Cerebellar nuclear complex (tissue), 1 donor: ENCODE measurements around the gene RBM28.
A peak's percentile ranks its signal among the peaks of the same experiment; 100 is the strongest.
"Not testable (repeated sequence)": the region's sequence is repeated elsewhere in the genome, so short reads cannot be mapped to it uniquely, and the experiment has no call there.

ENCODE experiments used
- DNase-seq, 2 experiments: peaks; one replicate each; lab custom pipeline; 2025; lab: John Stamatoyannopoulos, UW

The RBM28 gene

DNA sequence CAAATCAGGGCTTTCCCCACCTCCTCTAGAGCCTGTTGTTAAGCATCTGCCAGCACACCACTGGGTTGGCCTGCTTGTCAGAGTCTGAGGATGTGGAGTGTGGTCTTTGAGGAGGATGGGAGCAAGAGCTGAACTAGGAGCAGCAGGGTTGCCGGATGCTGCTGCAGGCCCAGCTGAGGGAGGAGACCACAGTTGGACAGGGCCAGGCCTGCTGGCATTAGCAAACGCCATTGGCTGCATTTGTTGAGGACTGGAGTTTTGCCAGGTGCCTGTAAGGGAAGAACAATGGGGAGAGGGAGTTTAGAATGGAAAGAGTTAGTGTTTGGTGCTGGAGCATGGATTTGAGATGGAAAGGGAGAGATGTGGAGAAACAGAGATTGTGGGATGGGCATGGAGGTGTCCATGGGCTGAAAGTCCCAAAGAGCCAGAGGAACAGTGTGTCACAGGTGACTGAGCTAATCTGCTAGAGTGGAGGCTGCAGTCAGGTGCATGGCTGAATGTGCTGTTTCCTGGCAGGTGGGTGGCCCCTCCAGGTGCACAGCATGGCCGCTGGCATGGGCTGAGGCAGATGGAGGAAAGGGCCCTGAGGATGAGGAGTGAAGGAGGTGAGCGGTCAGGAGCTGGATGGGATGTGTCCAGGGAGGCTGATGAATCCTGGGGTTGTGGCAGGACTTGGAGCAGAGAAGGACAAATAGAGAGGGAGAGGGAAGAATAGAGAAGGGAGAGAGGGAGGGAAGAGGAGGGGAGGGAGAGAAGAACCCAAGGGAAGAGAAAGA, 61.9 kb downstream of the RBM28 start:
- no peak for DNase-seq

DNA sequence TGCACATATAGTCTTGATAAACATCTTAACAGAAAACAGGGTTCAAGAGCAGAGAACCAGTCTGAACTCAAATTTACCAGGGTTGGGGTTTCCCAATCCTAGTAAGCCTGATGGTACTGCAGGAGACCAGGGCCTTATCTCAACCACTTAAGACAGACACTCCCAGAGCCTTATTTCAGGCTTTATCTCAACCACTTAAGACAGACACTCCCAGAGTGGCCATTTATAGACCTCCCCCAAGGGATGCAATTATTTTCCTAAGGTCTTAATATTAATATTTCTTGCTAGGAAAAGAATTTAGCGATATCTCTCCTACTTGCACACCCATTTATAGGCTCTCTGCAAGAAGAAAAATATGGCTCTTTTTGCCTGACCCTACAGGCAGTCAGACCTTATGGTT, 63.3 kb downstream of the RBM28 start:
- not testable (repeated sequence) for DNase-seq

DNA sequence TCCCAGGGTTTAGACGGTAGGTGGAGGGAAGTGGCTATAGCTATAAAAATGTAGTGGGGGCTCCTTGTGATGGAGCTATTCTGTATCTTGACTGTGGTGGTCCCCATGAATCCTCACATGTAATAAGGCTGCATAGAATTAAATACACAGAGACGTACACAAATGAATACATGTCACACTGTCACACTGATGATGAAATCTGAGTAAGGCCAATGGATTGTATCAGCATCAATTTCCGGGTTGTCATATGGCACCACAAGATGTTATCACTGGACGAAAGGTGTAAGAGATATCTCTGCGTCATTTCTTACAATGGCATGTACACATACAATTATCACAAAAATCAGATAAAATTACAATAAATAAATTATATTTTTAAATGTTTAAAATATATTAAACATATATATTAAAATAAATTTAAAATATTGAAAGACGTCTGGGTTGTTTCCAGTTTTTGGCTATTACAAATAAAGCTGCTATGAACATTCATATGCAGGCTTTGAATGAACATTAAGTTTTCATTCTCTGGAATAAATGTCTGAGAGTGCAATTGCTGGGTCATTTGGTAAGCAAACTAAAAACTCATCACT, 64.5 kb downstream of the RBM28 start:
- DNase-seq, result no peak

DNA sequence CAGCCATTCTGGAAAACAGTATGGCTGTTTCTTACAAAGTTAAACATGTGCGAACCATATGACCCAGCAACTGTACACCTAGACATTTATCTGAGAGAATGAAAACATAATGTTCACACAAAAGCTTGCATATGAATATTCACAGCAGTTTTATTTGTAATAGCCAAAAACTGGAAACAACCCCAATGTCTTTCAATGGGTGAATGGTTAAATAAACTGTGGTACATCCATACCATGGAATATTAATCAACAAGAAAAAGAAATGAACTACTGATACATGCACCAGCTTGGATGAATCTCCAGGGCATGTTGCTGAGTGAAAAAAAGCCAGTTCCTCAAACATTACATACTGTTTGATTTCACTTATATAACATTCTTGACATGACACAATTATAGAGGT, 65.3 kb downstream of the RBM28 start:
- no peak for DNase-seq

GRCh38 chr7:128275681-128276080, 68.0 kb downstream of the RBM28 start:
- DNase-seq, result no peak

- no peak for DNase-seq
These were observed 68.7 kb downstream of the RBM28 start for GRCh38 chr7:128274884-128275603.

- no peak for DNase-seq
These were observed 69.3 kb downstream of the RBM28 start for GRCh38 chr7:128274246-128274883.

- no peak for DNase-seq
These were observed 71.7 kb downstream of the RBM28 start for GRCh38 chr7:128271942-128272481.

GRCh38 chr7:128271471-128271941, 72.2 kb downstream of the RBM28 start:
- no peak for DNase-seq

DNA sequence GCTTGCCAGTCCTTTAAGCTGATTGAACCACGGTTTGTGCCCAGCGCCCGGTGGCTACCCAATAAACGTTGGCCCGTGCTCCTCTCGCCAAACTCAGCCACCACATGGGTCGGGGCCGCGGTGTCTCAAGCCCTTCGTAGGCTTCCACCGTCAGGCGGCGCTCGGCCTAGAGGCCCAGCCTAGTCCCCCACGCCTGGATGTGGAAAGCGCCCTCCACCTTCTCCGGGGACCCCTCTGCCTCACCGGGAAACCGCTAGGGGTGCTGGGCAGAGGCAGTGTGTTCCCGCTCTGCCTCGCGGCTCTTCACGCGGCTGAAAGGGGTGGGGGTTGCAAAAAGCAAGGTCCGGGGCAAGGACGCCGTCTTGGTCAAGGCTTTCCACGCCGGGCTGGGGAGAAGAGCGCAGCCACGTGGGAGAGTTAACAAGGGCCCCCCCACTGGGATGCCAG, 72.9 kb downstream of the RBM28 start:
- no peak for DNase-seq

- DNase-seq, result no peak
These were observed 75.5 kb downstream of the RBM28 start for GRCh38 chr7:128268233-128268632.

GRCh38 chr7:128267595-128267924, 76.1 kb downstream of the RBM28 start:
- peak; percentile 41 to 47 for DNase-seq

DNA sequence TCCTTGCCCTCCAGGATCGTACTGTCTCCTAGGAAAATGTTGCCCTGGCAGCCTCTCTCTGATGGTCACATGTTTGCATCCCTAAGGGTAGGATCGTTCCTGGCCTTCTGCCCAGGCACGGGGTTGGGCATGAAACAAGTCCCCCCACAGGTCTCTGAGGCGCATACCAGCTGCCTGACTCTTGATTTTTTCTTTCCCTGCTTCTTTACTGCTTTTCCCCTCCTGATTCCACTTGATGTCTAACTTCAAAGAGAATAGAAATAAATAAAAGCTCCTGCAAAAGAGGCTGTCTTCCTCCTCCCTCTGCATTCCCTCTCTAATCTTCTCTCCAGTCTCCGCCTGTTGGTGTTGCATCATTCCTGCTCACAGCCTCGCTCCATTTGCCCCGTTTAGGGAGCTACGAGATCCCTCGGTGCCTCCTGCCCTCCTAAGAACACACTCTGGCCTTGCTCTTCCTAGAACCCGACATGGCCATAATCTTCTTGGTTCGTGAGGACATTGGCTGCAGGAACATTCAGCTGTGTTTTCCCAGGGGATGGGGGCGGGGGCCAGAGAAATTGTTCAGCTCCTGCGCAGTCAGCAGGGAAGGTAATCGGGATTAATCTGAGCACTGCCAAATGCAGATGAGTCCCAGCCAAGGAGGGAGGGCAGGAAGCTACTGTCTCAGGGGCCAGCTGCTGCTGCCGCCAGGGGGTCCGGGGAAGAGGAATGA, 76.7 kb downstream of the RBM28 start:
- peak; percentile 27 to 55 for DNase-seq

- no peak for DNase-seq
These were observed 77.2 kb downstream of the RBM28 start for GRCh38 chr7:128266529-128266882.

- no peak for DNase-seq
These were observed 77.8 kb downstream of the RBM28 start for GRCh38 chr7:128265906-128266300.

- no peak for DNase-seq
These were observed 78.4 kb downstream of the RBM28 start for GRCh38 chr7:128265156-128265905.

GRCh38 chr7:128264477-128264876, 79.2 kb downstream of the RBM28 start:
- DNase-seq, result no peak

DNA sequence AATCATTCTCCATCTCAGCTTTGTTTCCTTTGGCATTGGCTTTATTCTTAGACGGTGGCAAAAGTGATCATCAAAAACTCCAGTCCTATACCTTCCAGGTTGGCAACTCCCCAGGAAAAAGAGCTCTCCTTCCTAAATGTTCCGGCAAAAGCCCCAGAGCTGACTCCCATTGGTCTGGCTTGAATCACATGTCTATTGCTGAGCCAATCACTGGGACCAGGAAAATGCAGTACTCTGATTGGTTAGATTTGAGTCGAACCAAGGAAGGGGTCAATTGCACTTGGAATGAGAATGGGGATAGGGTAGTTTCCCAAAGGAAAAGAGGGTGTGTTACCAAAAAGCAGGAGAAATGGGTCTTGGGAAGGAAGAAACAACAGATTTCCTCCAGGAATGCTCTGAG, 80.3 kb downstream of the RBM28 start:
- no peak for DNase-seq

DNA sequence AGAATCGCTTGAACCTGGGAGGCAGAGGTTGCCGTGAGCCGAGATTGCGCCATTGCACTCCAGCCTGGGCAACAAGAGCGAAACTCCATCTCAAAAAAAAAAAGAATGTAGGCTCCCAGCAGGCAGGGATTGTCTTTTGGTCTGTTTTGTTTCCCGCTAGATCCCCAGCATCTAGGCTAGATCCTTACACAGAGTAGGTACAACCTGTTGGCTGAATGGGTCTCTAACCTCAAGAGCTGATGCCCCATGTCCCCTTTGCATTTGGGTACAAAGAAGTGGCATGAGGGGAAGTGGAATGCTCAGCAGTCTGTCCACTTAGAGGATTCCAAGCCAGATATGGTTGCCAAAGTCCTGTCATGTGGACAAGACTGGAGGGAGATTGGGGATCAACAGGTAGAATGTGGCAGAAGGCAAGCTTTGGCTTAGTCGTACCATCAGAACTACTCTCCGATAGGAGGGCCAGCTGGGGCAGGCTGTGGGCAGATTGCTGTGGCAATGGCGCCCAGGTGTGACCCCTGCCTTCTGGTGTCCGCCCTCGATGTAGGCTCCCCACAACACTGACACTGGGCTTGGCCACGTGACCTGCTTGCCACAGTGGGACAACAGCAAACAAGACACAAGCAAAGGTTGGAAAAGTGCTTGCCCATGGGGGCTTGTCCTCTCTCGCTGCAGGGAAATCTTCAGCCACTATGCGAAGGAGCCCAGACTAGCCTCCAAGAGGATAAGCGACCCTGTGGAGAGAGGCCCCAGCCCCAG, 81.3 kb downstream of the RBM28 start:
- no peak for DNase-seq
